SK-N-SH treated with all-trans-retinoic acid at 6 μM for 48 hours (cell line): ENCODE results near the gene USP14.

Experiments used
- ATAC-seq: fragments of 200-7000 bp; cut with Tn5 transposase; 3 replicates; pipeline ENCODE4 v1.9.1; 2020; ENCODE audit warnings: mild to moderate bottlenecking, moderate library complexity
- ARNTL ChIP-seq: fragments of 450-650 bp; formaldehyde crosslinking; IDR thresholded peaks from 2 replicates; pipeline ENCODE4 v1.5.0; 2020; ENCODE audit warnings: low read depth, mild to moderate bottlenecking, moderate library complexity, borderline replicate concordance
- BACH2 ChIP-seq: fragments of 250-450 bp; sonication (Bioruptor Pico); IDR thresholded peaks from 2 replicates; pipeline ENCODE4 v1.9.0; 2021; ENCODE audit warnings: mild to moderate bottlenecking, borderline replicate concordance
- CREB5 ChIP-seq: fragments of 250-450 bp; sonication (Bioruptor Pico); IDR thresholded peaks from 2 replicates; pipeline ENCODE4 v1.5.1; 2020; ENCODE audit warnings: low read depth, mild to moderate bottlenecking, moderate library complexity
- CSDC2 ChIP-seq: fragments of 250-450 bp; sonication (Bioruptor Pico); IDR thresholded peaks from 2 replicates; pipeline ENCODE4 v1.5.0; 2020; ENCODE audit warnings: mild to moderate bottlenecking, moderate library complexity
- CSRNP3 ChIP-seq: fragments of 250-450 bp; sonication (Bioruptor Pico); IDR thresholded peaks from 2 replicates; pipeline ENCODE4 v1.5.1; 2021; ENCODE audit warnings: mild to moderate bottlenecking, moderate library complexity
- ESRRG ChIP-seq: fragments of 250-450 bp; sonication (Bioruptor Pico); IDR thresholded peaks from 2 replicates; pipeline ENCODE4 v1.6.1; 2021; ENCODE audit warnings: mild to moderate bottlenecking
- GLIS3 ChIP-seq: fragments of 250-450 bp; sonication (Bioruptor Pico); IDR thresholded peaks from 2 replicates; pipeline ENCODE4 v1.5.0; 2020; ENCODE audit warnings: mild to moderate bottlenecking, moderate library complexity
- ISL1 ChIP-seq: fragments of 250-450 bp; sonication (Bioruptor Pico); IDR thresholded peaks from 2 replicates; pipeline ENCODE4 v2.1.2; 2022; ENCODE audit warnings: mild to moderate bottlenecking, moderate library complexity
- OSR1 ChIP-seq: fragments of 250-450 bp; sonication (Bioruptor Pico); IDR thresholded peaks from 2 replicates; pipeline ENCODE4 v1.8.0; 2022; ENCODE audit warnings: moderate library complexity, mild to moderate bottlenecking, inconsistent platforms
- PPARA ChIP-seq: fragments of 250-450 bp; sonication (Bioruptor Pico); IDR thresholded peaks from 2 replicates; pipeline ENCODE4 v1.5.0; 2020; ENCODE audit warnings: mild to moderate bottlenecking, borderline replicate concordance
- SNAI2 ChIP-seq: fragments of 250-450 bp; sonication (Bioruptor Pico); IDR thresholded peaks from 2 replicates; pipeline ENCODE4 v1.5.0; 2020; ENCODE audit warnings: mild to moderate bottlenecking, moderate library complexity
- TCF4 ChIP-seq: fragments of 250-450 bp; sonication (Bioruptor Pico); IDR thresholded peaks from 2 replicates; pipeline ENCODE4 v1.8.0; 2021; ENCODE audit warnings: mild to moderate bottlenecking, moderate library complexity, borderline replicate concordance
- TSHZ2 ChIP-seq: fragments of 250-450 bp; sonication (Bioruptor Pico); IDR thresholded peaks from 2 replicates; pipeline ENCODE4 v1.5.0; 2020; ENCODE audit warnings: mild to moderate bottlenecking, moderate library complexity
- ZC3H10 ChIP-seq: fragments of 250-450 bp; sonication (Bioruptor Pico); IDR thresholded peaks from 2 replicates; pipeline ENCODE4 v1.5.1; 2021; ENCODE audit warnings: mild to moderate bottlenecking, moderate library complexity
- ZFP3 ChIP-seq: fragments of 250-450 bp; sonication (Bioruptor Pico); IDR thresholded peaks from 2 replicates; pipeline ENCODE4 v1.5.0; 2020; ENCODE audit warnings: mild to moderate bottlenecking, moderate library complexity
- ZFP30 ChIP-seq: fragments of 450-650 bp; formaldehyde crosslinking; IDR thresholded peaks from 2 replicates; pipeline ENCODE4 v1.5.0; 2022; ENCODE audit warnings: mild to moderate bottlenecking, moderate library complexity
- ZNF565 ChIP-seq: fragments of 450-650 bp; formaldehyde crosslinking; conservative IDR thresholded peaks from 2 replicates; pipeline ENCODE4 v1.5.0; 2020; ENCODE audit warnings: low read depth, mild to moderate bottlenecking, moderate library complexity
- ZNF70 ChIP-seq: fragments of 450-650 bp; formaldehyde crosslinking; IDR thresholded peaks from 2 replicates; pipeline ENCODE4 v1.5.0; 2020; ENCODE audit warnings: mild to moderate bottlenecking, moderate library complexity
- ZNF8 ChIP-seq: fragments of 450-650 bp; formaldehyde crosslinking; IDR thresholded peaks from 2 replicates; pipeline ENCODE4 v1.5.0; 2020; ENCODE audit warnings: mild to moderate bottlenecking, moderate library complexity
- TF ChIP-seq, protein P1 (sequence below): fragments of 250-450 bp; sonication (Bioruptor Pico); IDR thresholded peaks from 2 replicates; pipeline ENCODE4 v1.8.0; 2021; ENCODE audit warnings: low read depth, mild to moderate bottlenecking, moderate library complexity, borderline replicate concordance

USP14 gene

GRCh38 chr18:213966-214365 lies 55.6 kb downstream of the USP14 start:
- TF ChIP-seq GLIS3 (CRISPR knock-in tag) (no peak), ISL1 (CRISPR knock-in tag) (no peak), ZNF70 (CRISPR knock-in tag) (no peak), CSRNP3 (no peak)
- TF ChIP-seq, all 23 proteins: peak for 0
- ATAC-seq, result no peak

- TF ChIP-seq GLIS3 (CRISPR knock-in tag) (no peak), ZNF565 (CRISPR knock-in tag) (no peak), ARNTL (CRISPR knock-in tag) (no peak), ZFP30 (CRISPR knock-in tag) (no peak), TSHZ2 (no peak), CREB5 (CRISPR knock-in tag) (no peak), TCF4 (no peak), SNAI2 (CRISPR knock-in tag) (no peak), PPARA (CRISPR knock-in tag) (no peak), OSR1 (CRISPR knock-in tag) (no peak), ZC3H10 (CRISPR knock-in tag) (no peak)
- TF ChIP-seq, protein P1, sequence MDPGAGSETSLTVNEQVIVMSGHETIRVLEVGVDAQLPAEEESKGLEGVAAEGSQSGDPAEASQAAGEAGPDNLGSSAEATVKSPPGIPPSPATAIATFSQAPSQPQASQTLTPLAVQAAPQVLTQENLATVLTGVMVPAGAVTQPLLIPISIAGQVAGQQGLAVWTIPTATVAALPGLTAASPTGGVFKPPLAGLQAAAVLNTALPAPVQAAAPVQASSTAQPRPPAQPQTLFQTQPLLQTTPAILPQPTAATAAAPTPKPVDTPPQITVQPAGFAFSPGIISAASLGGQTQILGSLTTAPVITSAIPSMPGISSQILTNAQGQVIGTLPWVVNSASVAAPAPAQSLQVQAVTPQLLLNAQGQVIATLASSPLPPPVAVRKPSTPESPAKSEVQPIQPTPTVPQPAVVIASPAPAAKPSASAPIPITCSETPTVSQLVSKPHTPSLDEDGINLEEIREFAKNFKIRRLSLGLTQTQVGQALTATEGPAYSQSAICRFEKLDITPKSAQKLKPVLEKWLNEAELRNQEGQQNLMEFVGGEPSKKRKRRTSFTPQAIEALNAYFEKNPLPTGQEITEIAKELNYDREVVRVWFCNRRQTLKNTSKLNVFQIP (CRISPR knock-in tag), result no peak
- no peak for ATAC-seq
These were observed 57.2 kb downstream of the USP14 start for GRCh38 chr18:215448-216010.

GRCh38 chr18:217532-218336 lies 59.4 kb downstream of the USP14 start:
- no peak for ATAC-seq
- TF ChIP-seq CSRNP3 (no peak), ISL1 (CRISPR knock-in tag) (no peak), PPARA (CRISPR knock-in tag) (no peak), CSDC2 (CRISPR knock-in tag) (no peak), TCF4 (no peak), ZNF8 (no peak), ZNF565 (CRISPR knock-in tag) (no peak), ZFP30 (CRISPR knock-in tag) (no peak), ZFP3 (CRISPR knock-in tag) (no peak), CREB5 (CRISPR knock-in tag) (no peak), GLIS3 (CRISPR knock-in tag) (no peak), ZNF70 (CRISPR knock-in tag) (no peak), ESRRG (CRISPR knock-in tag) (no peak), BACH2 (CRISPR knock-in tag) (no peak)
- TF ChIP-seq, protein P1 (CRISPR knock-in tag), result no peak
- TF ChIP-seq, all 23 proteins: peak for 0
